CD4-positive, alpha-beta T cell treated with Interleukin-21 for 1 hour (primary cell): ENCODE measurements around the gene DGKI.

ENCODE experiments used
- DNase-seq: peaks from one replicate; pipeline ENCODE4 v3.0.0-alpha.2; 2020

The DGKI gene

DNA sequence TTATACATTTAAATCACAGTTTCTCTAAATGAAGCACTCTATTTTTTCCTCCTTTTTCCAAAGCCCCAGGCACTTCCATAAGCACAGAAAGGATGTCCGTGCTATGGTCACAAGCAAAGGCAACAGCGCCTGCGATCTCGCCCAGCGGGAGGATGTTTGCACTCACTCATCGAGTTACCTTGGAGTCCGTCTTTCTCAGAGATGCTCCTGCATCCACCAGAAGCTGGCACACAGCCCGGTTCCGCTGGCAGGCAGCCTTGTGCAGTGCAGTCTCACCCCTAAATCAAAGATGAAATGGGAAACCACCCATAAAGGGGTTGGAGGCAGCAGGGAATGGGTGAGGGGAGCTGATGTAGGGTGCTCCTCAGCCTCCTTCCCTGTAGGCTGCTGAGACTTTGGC lies 451.4 kb downstream of the DGKI start:
- no peak for DNase-seq

DNA sequence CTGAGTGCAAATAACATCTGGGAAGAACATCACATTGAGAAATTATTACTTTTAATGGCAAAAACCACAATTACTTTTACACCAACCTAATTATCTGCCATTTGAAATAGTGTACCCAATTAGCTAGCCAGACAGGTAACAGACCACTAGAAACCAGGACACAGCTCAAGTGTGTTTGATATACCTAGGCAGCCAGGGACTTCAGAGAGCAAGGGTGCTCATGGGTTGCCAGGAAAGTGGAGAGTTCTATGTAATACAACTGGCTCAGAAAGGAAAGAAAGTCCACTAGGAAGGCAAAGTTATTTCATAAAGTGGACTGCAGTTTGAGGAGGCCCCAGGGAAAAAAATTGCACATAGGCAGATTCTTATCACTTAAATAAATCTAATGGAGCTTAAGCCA lies 453.2 kb downstream of the DGKI start:
- no peak for DNase-seq

DNA sequence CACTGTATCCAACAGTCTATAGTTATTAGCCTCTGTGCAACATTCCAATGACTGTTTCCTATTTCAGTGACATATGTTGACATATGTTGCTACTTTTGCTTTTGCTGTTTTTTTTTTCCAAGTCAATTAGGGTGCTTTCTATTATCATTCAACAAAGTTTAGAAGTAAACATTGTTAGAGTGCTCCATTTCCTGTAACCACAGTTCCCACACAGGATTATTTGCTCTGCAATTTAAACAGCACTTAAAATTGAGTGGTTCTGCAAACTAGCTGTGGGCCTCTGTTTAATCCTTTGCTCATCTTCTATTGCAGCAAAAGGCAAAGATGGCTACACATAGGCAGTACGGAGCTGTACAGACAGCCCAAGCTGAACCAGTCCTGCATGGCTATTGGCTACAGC lies 456.7 kb downstream of the DGKI start:
- DNase-seq = no peak

DNA sequence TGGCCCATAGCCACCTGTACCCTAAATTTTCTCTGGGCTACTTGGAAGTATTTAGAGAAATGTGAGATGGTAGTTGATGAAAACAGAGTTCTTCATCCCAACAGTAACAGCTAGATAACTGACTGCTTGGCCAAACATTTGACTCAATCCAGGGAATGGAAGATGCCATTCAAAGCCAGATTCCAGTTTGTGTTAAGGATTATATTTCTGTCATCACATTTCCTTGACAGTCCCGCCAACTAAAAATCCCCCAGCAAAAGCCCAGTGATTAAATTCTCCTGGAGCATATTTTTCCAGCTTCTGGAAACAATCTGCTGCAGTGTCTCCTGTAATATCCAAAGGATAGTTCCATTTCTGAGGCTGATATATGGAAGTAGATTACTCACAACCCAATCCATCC lies 457.9 kb downstream of the DGKI start:
- no peak for DNase-seq

DNA sequence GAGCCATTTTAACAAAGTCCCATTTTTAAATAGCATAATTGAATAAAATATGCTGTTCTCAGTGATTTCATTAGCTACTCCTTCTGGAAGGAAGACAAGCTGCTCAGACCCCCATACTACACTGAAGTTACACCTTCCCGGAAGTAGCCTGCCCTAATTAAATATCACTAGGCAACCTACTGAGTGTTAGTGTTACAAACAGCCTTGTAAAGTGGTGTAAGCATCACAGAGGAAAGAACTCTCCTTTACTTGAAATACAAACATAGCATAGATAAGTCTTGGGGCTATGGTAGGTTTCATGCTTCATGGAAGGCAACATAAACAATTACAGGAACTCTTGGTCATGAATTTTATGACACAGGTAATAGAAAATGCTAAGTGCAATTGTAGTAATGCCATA lies 459.8 kb downstream of the DGKI start:
- no peak for DNase-seq

DNA sequence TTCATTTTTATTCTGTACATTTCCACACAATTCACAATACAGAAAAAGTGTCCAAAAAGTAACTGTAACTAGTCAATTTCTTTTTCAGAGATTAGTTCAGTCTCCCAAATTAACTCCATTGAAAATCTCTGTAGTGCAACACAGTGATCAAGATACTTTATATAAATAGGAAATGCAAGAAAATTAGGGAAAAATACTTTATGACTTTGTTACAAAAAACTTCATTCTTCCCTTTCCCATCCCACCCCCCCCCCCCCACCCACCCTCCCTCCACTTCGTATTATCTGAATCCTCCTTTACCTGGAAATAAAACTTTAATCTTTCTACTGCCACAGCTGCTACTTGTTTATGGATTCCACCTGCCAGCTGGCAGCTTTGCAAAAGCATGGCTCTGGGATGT lies 465.7 kb downstream of the DGKI start:
- DNase-seq = no peak

DNA sequence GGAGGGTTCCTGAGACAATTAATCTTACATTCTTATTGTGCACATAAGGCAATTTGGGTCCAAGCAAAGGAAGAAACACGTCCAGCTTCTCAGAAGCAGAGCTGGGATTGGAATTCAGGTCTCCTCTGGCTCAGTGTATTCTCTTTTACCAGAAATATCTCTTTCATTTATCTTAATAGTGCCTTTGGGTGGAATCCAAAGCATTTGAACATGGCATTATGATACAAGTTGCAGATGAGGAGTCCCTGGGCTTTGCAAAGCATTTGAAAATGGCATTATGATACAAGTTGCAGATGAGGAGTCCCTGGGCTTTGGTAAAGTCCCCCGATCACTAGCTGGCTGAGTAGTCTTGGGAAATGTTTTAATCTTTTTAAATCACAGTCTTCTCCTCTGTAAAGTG lies 473.3 kb downstream of the DGKI start:
- no peak for DNase-seq

DNA sequence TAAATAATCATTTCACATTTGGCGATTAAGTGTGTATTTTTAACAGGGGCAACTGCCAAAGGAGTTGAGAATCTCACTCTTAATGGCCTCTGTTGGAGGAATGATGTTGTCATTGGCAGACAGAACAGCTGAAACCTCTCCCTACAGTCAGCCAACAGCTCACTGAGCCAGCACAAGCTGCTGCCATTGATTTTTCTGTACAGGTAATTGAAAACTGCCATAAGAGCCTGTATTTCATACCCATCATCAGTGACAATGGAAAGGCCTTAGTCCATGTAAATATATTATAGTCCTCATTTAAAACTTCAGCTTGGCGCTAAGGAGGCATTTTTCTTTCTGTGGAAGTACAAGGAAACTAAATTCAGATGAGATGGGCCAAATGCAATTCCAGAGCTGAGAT lies 475.2 kb downstream of the DGKI start:
- DNase-seq = no peak

DNA sequence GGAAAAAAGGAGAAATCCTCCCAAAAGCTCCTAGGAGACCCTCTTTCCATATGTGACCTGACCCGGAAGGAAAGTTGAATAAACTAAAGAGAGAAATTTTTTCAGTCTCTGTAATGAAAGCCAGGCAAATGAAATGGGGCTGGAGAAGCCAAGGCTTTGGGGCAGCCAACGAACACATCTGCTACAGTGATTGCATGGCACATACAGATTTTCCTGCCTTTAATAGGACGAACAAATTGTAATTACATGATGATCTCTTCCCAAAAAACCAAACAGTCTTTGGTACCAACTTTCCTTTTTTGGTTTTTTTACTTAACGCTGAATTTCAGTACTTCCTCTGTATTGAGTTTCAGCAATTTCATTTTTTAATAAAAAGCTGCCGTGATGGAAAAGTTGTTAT lies 479.8 kb downstream of the DGKI start:
- no peak for DNase-seq

DNA sequence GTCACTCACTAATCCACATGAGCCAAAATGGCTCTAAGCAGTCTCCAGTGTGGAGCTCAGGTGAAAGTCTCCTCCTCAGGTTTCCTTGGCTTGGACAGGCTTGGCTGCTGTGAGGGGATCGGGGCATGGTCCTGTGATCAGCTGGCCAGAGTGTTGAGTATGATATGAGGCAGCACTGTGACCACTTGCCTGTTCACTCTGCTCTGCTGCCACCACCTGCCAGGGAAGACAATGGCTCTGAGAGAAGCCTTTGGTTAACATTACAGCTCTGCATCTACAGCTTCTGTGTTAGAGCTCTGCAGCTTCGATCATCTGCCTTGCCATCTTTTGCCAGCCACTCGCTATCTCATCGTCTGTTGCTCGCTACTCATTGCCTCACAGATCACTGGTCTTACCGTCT lies 483.1 kb downstream of the DGKI start:
- no peak for DNase-seq

DNA sequence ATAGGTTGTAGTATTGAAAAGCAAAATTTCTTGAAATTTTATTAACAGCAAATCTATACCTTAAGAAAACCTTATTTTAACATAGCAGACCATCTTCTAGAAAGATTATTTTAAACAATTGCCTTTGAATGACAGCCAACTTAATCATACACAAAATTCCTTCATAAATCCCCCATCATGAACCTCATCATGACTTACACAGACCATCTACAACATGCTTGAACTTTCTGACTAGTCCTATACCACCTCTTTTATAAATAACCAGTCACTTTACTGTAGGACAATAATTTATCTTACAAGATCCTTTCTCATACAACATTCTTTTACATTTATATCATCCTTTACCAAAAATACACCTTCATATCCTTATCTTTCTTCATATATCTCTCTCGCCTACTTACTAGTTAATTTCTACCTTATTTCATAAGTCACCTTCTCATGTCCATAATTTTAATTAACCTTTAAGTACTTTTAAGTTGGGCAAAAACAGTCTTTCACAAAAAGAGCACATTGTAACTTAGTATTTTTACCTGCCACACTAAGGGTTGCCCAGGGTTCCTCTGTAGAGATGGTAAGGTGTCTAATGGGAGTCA lies 486.6 kb downstream of the DGKI start:
- DNase-seq = no peak

DNA sequence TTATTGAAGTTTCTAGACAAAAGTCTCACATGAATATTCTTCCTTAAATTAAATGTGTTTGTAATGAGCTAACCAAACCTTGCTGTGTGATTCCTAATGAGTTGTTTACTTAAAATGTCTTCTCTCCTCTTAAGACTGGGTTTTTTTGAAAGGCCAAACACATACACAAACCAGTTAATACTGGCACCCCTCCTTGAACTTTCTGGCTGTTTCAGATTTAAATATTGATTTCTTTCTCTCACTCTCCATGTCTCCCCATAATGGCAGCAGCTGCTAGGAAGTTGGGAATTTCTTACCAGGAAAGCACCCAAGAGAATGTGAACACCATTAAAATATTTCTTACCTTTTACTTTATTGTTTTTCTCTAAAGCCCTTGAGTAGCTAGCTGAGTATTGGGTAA lies 491.8 kb downstream of the DGKI start:
- DNase-seq = no peak

DNA sequence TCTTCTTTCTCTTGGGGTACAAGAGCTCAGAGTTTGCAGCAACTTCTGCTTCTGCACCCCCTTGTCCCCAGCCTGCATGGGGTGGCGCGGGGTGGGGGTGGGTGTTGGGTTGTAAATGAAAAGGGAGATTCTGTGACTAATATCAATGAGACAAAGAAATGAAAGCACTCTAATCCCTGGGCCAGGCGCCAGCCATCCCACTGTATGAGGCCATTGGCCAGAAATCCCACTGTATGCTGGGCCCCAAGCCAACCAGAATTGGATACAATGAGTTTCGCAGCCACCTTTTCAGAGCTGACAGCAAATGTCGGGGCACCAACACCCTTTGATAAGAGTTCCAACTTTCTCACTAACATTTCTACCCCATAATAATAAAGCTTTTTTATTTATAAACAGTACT lies 492.4 kb downstream of the DGKI start:
- DNase-seq = no peak

DNA sequence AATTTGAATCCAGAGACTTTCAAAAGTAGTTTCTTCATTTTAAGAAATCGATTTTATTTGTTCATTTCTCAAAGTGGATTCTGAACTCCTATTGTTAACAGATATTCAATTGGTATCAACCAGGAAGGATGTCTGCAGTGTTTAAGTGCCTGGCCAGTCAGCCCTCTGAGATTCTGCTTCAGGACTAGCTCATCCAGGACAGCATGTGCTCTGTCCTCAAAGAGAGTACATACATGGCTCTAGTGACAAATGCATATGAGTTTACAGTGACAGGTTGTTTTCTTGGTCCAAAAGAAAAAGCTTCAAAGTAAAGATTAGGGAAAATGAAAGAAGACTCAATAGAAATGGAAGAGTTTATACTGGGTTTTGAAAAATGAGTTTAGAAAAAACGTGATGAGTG lies 494.8 kb downstream of the DGKI start:
- DNase-seq = no peak

DNA sequence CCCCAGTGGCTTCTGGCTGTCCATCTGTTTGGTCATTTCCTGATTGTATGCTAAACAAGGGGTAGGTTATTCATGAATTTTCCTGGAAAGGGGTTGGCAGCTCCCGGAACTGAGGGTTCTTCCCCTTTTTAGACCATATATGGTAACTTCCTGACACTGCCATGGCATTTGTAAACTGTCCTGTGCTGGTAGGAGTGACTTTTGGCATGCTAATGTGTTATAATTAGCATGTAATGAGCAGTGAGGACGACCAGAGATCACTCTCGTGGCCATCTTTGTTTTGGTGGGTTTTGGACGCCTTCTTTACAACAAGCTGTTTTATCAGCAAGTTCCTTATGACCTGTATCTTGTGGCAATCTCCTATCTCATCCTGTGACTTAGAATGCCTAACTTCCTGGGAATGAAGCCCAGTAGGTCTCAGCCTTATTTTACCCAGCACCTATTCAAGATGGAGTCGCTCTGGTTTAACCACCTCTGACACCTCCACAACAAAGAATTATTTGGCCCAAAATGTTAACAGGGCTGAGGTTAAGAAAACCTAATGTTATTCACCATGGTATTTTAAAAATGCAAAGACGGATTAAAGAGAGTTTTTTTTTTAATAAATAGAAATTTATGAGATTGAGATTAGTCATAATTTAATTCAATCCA lies 500.9 kb downstream of the DGKI start:
- DNase-seq = no peak

DNA sequence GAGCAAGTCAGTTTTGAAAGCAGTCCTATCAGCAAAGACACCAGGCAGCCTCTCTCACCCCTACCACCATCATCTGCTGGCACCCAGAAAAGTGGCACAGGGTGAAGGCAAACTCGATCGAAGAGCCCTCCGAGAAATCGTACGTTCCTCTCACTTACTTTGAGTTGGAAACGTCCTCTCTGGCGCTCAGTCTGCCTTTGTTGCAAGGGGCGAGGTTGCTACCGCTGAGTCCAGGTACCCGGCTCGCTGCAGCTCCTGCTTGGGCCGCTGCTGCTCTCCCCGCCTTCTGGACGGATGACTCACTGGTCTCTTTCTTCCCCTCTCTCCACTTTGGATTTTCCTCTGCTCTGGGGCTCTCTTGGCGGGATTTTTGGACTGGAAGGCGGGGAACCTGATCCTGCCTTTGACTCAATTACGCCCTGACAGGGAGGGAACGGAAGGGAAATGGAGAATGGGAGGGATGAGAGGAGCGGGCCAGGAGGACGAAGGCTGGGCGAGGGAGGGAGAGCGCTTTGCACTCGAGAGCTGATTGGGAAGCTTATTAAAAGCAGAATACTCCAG lies 503.4 kb downstream of the DGKI start, which contains the start of gene PTN:
Gene PTN (minus strand): TSS at position 453 of the 561 bp plus-strand sequence. CDS start 88,760 bp downstream, outside the sequence.
- DNase-seq = no peak

DNA sequence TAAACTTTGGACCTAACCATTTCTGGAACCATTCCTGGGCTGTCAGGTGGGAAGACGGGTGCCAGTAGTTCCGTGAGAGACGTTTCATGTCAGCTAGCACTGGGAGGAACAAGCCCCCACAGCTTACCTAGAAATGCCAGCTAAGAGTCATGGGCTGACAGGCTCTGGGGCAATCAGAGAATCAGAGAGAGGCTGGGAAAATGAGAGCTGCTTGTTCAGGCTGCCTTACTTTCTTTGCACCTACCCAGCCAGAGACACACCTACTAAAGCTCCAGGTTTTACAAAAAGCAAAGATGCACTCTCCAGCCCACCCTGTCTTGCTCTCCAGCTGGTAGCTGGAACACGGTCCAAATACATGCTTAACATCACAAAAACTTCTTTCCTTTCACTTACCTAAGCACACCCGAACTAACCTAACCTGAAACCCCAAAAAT lies 503.9 kb downstream of the DGKI start:
- DNase-seq = no peak

DNA sequence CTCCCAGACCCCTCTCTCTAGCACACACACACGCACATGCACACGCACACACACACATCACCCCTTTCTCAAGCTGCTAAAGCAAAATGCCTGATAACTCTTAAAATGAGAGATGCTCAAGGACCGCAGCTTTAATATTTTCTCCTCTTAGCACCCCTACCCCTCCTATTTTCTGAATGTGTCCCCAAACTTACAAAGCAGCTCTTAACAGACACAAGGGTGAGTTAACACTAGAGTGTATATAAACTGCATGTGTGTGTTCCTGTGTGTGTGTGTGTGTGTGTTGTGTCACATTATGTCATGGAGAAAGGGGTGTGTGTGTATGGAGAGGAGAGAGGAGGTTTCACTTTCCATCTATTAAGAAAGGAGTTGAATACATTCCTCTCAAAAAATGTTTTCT lies 504.5 kb downstream of the DGKI start:
- DNase-seq = no peak

DNA sequence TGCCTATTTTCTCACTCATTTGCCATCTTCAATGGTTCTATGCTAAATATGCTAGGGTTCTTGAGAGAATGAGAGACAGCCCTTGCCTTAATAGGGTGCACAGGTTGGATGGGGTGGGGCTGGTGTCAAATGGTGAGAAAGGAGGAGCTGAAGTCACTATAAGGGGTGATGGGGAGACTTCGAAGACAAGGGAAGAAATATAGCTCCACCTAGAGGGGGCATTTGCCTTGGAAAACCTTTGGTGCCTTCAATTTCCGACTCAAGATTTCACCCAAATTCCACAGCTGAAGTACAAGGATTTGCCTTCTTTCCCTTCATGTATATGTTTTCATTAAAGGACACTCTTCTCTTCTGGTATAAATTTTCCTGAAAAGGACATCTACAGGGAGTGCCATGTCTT lies 508.9 kb downstream of the DGKI start:
- no peak for DNase-seq

DNA sequence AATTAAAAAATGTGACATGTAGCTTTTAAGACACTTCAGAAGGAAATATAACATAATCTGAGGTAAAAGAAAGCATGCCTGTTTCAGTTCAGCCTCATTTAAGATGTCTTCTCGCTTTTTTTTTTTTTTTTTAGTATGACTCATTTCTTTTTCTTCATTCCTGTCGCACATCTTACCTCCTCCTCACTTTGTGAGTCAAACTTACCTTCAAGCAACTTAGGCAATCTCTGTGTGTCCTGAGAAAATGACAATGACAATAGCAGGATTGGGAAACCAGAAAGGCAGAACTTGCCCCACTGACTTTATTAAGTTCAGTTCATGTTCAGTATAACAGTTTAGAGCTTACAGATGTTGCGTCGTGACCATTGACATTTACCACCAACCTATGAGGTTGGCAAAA lies 511.0 kb downstream of the DGKI start:
- DNase-seq = no peak

DNA sequence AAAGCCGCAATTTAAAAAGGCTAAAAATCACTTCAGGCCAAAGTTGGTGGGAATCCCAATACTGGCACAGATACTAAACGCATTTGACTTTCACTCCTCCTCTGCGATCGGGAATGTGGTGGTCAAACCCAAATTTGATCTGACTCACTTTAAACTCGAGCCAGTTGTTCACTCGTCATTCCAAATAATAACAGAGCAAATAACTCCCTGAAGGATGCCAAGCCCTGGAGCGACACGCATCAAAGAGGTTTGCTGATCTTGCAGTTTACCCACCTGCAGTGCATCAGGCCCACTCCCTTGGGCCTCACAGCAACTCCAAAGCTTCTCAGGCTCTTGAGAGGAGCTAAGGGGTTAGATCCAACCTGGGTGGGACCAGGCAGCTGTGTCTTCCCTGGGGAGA lies 515.4 kb downstream of the DGKI start:
- no peak for DNase-seq
